H1 (cell line): Measurements from ENCODE around the gene SH3RF3. TPM values are rescaled to one million over a fixed set of nuclear protein-coding genes. Genes with fewer than 3 reads are reported as not detected.

Experiments
- CTCF ChIA-PET: fragments of 300-600 bp; sonication (Branson Sonifier 250); formaldehyde crosslinking; loops from one replicate; lab custom pipeline; 2021; ENCODE audit not compliant: partially characterized antibody; lab: Charles Lee
- POLR2A ChIA-PET: fragments of 300-600 bp; sonication (Branson Sonifier 250); formaldehyde crosslinking; loops from one replicate; lab custom pipeline; 2021; ENCODE audit warnings: inconsistent platforms; ENCODE audit not compliant: partially characterized antibody; lab: Charles Lee
- DNase-seq, 2 experiments: peaks; one replicate each; pipeline versions ENCODE4 v3.0.0 to v3.0.0-alpha.2; 2010 to 2022; ENCODE audit warnings: low spot score in 2 of 2, low read depth in 1 of 2, mixed read lengths in 1 of 2
- FAIRE-seq: peaks from 2 replicates; lab custom pipeline; 2011; peaks lifted over from hg19 to GRCh38; lab: Jason Lieb, UNC
- H2AFZ ChIP-seq: 2 replicates; pipeline ENCODE4 v1.8.1; 2012; ENCODE audit warnings: low read length, inconsistent platforms
- H2AK5ac ChIP-seq: 2 replicates; pipeline ENCODE4 v1.6.1; 2013; ENCODE audit warnings: low read depth, low read length
- H2BK120ac ChIP-seq: replicated peaks from 2 replicates; pipeline ENCODE3; 2013; ENCODE audit warnings: low read depth, low read length, inconsistent platforms
- H2BK12ac ChIP-seq: 2 replicates; pipeline ENCODE4 v1.6.1; 2013; ENCODE audit warnings: low read depth, low read length
- H2BK15ac ChIP-seq: 2 replicates; pipeline ENCODE4 v1.6.1; 2013; ENCODE audit warnings: low read length
- H2BK20ac ChIP-seq: 2 replicates; pipeline ENCODE4 v1.6.1; 2013; ENCODE audit warnings: low read length
- H2BK5ac ChIP-seq: 2 replicates; pipeline ENCODE4 v1.6.1; 2013; ENCODE audit warnings: low read depth, low read length
- H3K14ac ChIP-seq: 2 replicates; pipeline ENCODE4 v1.6.1; 2013; ENCODE audit warnings: inconsistent platforms; ENCODE audit not compliant: insufficient read length
- H3K18ac ChIP-seq: 2 replicates; pipeline ENCODE4 v1.6.1; 2013; ENCODE audit warnings: low read length; ENCODE audit errors: extremely low read depth
- H3K23ac ChIP-seq: 2 replicates; pipeline ENCODE4 v1.6.1; 2013; ENCODE audit warnings: inconsistent platforms; ENCODE audit not compliant: insufficient read length
- H3K23me2 ChIP-seq: 2 replicates; pipeline ENCODE4 v1.6.1; 2013; ENCODE audit warnings: low read depth, low read length
- H3K27ac ChIP-seq: 2 replicates; pipeline ENCODE4 v1.6.1; 2011; ENCODE audit warnings: low read depth, low read length, inconsistent platforms
- H3K27me3 ChIP-seq, 4 experiments: replicated peaks in 1 of 4; 1 replicate in 1 of 4; 2 replicates in 3 of 4; pipeline versions ENCODE4 v1.6.1 to v1.8.1; 2011 to 2013; ENCODE audit warnings: low read length in 3 of 4, mild to moderate bottlenecking in 3 of 4, inconsistent platforms in 2 of 4, mixed read lengths in 2 of 4, moderate library complexity in 1 of 4; ENCODE audit not compliant: control insufficient read depth in 3 of 4, insufficient read depth in 3 of 4; ENCODE audit errors: extremely low read depth in 1 of 4
- H3K36me3 ChIP-seq, 4 experiments: 2 replicates each; pipeline versions ENCODE4 v1.6.1 to v1.8.1; 2011 to 2013; ENCODE audit warnings: mild to moderate bottlenecking in 4 of 4, low read length in 3 of 4, moderate library complexity in 2 of 4, control low read depth in 1 of 4, inconsistent platforms in 1 of 4; ENCODE audit not compliant: insufficient read depth in 4 of 4, control insufficient read depth in 2 of 4
- H3K4ac ChIP-seq: replicated peaks from 2 replicates; pipeline ENCODE3; 2013; ENCODE audit warnings: low read length, low read depth, mixed read lengths, inconsistent platforms; ENCODE audit not compliant: insufficient read length
- H3K4me1 ChIP-seq, 4 experiments: replicated peaks in 1 of 4; 1 replicate in 1 of 4; 2 replicates in 3 of 4; pipeline versions ENCODE4 v1.6.1 to v1.8.1; 2011 to 2013; ENCODE audit warnings: low read length in 3 of 4, inconsistent platforms in 2 of 4, mixed read lengths in 1 of 4; ENCODE audit not compliant: insufficient read depth in 4 of 4, control insufficient read depth in 3 of 4
- H3K4me2 ChIP-seq, 2 experiments: 2 replicates each; pipeline versions ENCODE4 v1.6.1 to v1.8.1; 2011 to 2013; ENCODE audit warnings: low read depth in 2 of 2, low read length in 2 of 2, control low read depth in 1 of 2, inconsistent platforms in 1 of 2, mild to moderate bottlenecking in 1 of 2; ENCODE audit not compliant: insufficient read depth in 1 of 2
- H3K4me3 ChIP-seq, 4 experiments: fragments of 200-600, 300-600 bp in 1 of 4; sonication (generic), shearing (Covaris generic), sonication (Bioruptor Twin) in 1 of 4; 2 replicates each; pipeline versions ENCODE4 v1.5.1 to v1.8.1; 2011 to 2016; ENCODE audit warnings: low read length in 4 of 4, low read depth in 3 of 4, control low read depth in 2 of 4, inconsistent platforms in 2 of 4, mild to moderate bottlenecking in 2 of 4, mixed read lengths in 1 of 4, moderate library complexity in 1 of 4; ENCODE audit not compliant: insufficient read depth in 2 of 4; ENCODE audit errors: extremely low read depth in 1 of 4
- H3K56ac ChIP-seq: replicated peaks from 2 replicates; pipeline ENCODE3; 2013; ENCODE audit warnings: low read depth, mild to moderate bottlenecking, mixed read lengths, low read length, inconsistent platforms; ENCODE audit not compliant: insufficient read length
- H3K79me1 ChIP-seq: 2 replicates; pipeline ENCODE4 v1.6.1; 2013; ENCODE audit warnings: low read depth, low read length, control low read depth
- H3K79me2 ChIP-seq, 2 experiments: 2 replicates each; pipeline versions ENCODE4 v1.6.1 to v1.8.1; 2012 to 2013; ENCODE audit warnings: low read length in 2 of 2, mild to moderate bottlenecking in 2 of 2, inconsistent platforms in 1 of 2; ENCODE audit not compliant: insufficient read depth in 2 of 2, control insufficient read depth in 1 of 2
- H3K9ac ChIP-seq, 4 experiments: replicated peaks in 1 of 4; 1 replicate in 1 of 4; 2 replicates in 3 of 4; pipeline versions ENCODE4 v1.6.1 to v1.8.1; 2011 to 2013; ENCODE audit warnings: low read depth in 3 of 4, low read length in 3 of 4, control low read depth in 2 of 4, mild to moderate bottlenecking in 2 of 4, moderate library complexity in 2 of 4, inconsistent platforms in 1 of 4; ENCODE audit errors: extremely low read depth in 1 of 4
- H3K9me3 ChIP-seq, 2 experiments: 2 replicates each; pipeline versions ENCODE4 v1.6.1 to v1.8.1; 2012 to 2013; ENCODE audit warnings: mild to moderate bottlenecking in 2 of 2, moderate library complexity in 2 of 2, control low read depth in 1 of 2, inconsistent platforms in 1 of 2, low read depth in 1 of 2, low read length in 1 of 2, mixed read lengths in 1 of 2; ENCODE audit not compliant: insufficient read depth in 2 of 2
- H4K20me1 ChIP-seq, 2 experiments: replicated peaks in 1 of 2; 2 replicates each; pipeline versions ENCODE3 to v1.8.1; 2011 to 2013; ENCODE audit warnings: inconsistent platforms in 2 of 2, low read length in 2 of 2, mild to moderate bottlenecking in 1 of 2; ENCODE audit not compliant: insufficient read depth in 2 of 2, control insufficient read depth in 1 of 2
- H4K5ac ChIP-seq: 2 replicates; pipeline ENCODE4 v1.6.1; 2013; ENCODE audit warnings: low read length, low read depth, mixed read lengths, inconsistent platforms; ENCODE audit not compliant: insufficient read length
- H4K8ac ChIP-seq: 2 replicates; pipeline ENCODE4 v1.8.0; 2013; ENCODE audit warnings: mild to moderate bottlenecking, moderate library complexity, low read length, inconsistent platforms; ENCODE audit not compliant: insufficient read depth; ENCODE audit errors: extremely low read depth
- H4K91ac ChIP-seq: replicated peaks from 2 replicates; pipeline ENCODE3; 2013; ENCODE audit warnings: low read length, mixed read lengths, inconsistent platforms; ENCODE audit not compliant: insufficient read length
- CBX5 ChIP-seq: fragments of 300-800, 300-1000 bp; sonication (generic); IDR thresholded peaks from 2 replicates; pipeline ENCODE4 v1.7.1; 2016; ENCODE audit warnings: antibody characterized with exemption, low read length, low read depth
- CHD2 ChIP-seq: IDR thresholded peaks from 2 replicates; pipeline ENCODE4 v1.6.1; 2012; ENCODE audit warnings: low read length, improper control_type of control experiment
- FOSL1 ChIP-seq: IDR thresholded peaks from 2 replicates; pipeline ENCODE4 v1.6.1; 2011; ENCODE audit warnings: mild to moderate bottlenecking, low read depth, low read length, moderate library complexity; ENCODE audit not compliant: insufficient read depth
- HDAC6 ChIP-seq: IDR thresholded peaks from one replicate; pipeline ENCODE4 v1.7.1; 2012; ENCODE audit warnings: low read depth, mild to moderate bottlenecking, inconsistent platforms, low read length, moderate library complexity
- KDM1A ChIP-seq: fragments of 200-600, 300-600 bp; sonication (generic); IDR thresholded peaks from 2 replicates; pipeline ENCODE4 v1.7.1; 2016; ENCODE audit warnings: mild to moderate bottlenecking, low read length, borderline replicate concordance
- KDM5A ChIP-seq: fragments of 200-600 bp; IDR thresholded peaks from 2 replicates; pipeline ENCODE4 v1.7.1; 2012; ENCODE audit warnings: mild to moderate bottlenecking, low read length, inconsistent platforms, mixed read lengths
- NANOG ChIP-seq: IDR thresholded peaks from 2 replicates; pipeline ENCODE4 v1.6.1; 2011; ENCODE audit warnings: low read length, low read depth, mild to moderate bottlenecking, inconsistent platforms; ENCODE audit not compliant: insufficient read depth, poor library complexity, severe bottlenecking
- TCF12 ChIP-seq: IDR thresholded peaks from 2 replicates; pipeline ENCODE4 v1.6.1; 2011; ENCODE audit warnings: low read depth, mild to moderate bottlenecking, low read length
- TEAD4 ChIP-seq: IDR thresholded peaks from 2 replicates; pipeline ENCODE4 v1.6.1; 2012; ENCODE audit warnings: low read depth, low read length, inconsistent platforms, mixed read lengths
- WGBS, 2 experiments: shearing (Covaris generic) in 1 of 2; methylation state at CpG; one replicate each; pipeline versions ENCODE4 v1.1.6 to v1.1.7; 2013 to 2015; ENCODE audit warnings: low lambda C conversion rate in 2 of 2, mixed read lengths in 2 of 2, inconsistent platforms in 1 of 2, low coverage in 1 of 2, missing lambda C conversion rate in 1 of 2; ENCODE audit not compliant: insufficient replicate concordance in 2 of 2, insufficient coverage in 1 of 2, insufficient read length in 1 of 2; ENCODE audit errors: extremely low coverage in 1 of 2, missing lambda C conversion rate in 1 of 2; 5-methylcytosine and 5-hydroxymethylcytosine counted together
- polyA plus RNA-seq, 7 experiments: library from polyadenylated mRNA; depleted of rRNA in 3 of 7; stranded (reverse) in 5 of 7; unstranded in 2 of 7; fragments of >200 nt in 5 of 7; fragments of 200-250 nt in 2 of 7; gene quantifications; 1 replicate in 5 of 7; 2 replicates in 1 of 7; 4 replicates in 1 of 7; pipeline versions ENCODE4 v1.2.1 to v1.2.3, GENCODE V29; 2011 to 2013; ENCODE audit warnings: missing spikeins in 2 of 7, mixed read lengths in 2 of 7
- total RNA-seq: library from RNA; stranded (reverse); fragmentation: NEBNext Ultra II Directional; extraction: Animal tissue kit (Norgen Biotek cat#: 25700); gene quantifications from 2 replicates; pipeline ENCODE4 v1.2.1, GENCODE V29; 2021
- TF ChIP-seq, protein P1 (sequence below): IDR thresholded peaks from 2 replicates; pipeline ENCODE4 v1.6.1; 2012; ENCODE audit warnings: low read length, inconsistent platforms
- TF ChIP-seq, protein P2 (sequence below): IDR thresholded peaks from 2 replicates; pipeline ENCODE4 v1.6.1; 2011; ENCODE audit warnings: low read depth, mild to moderate bottlenecking, low read length; ENCODE audit not compliant: insufficient read depth
- TF ChIP-seq, protein P3 (sequence below): IDR thresholded peaks from 2 replicates; pipeline ENCODE4 v1.6.1; 2012; ENCODE audit warnings: inconsistent platforms

SH3RF3 gene
- total and polyA plus RNA-seq, 2 of the 8 experiments (the other 6 are each of a cell fraction or from before 2014, with no cell fraction given): 0.11 to 0.65 TPM

DNA sequence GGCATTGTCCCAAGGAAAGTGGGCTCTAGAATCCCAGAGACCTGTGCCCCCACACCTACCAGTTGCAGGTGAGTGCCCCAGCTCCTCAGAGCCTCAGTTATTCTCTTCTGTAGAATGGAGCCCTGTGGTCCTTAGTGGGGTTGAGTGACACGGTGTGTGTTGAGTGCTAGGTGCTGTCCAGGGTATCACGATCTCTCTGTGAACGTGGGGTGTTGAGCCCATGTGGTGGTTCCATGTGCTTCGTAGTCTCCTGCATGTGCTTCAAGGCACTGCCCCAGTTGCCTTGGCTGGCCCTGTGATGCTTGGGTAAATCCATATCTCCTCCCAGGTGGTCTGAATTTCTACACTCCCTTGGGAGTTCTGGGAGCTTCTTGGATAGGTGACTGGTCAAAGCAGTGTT, 54.9 kb downstream of the SH3RF3 start:
- Histone ChIP-seq H2BK20ac (no peak overlapping the region), H3K27me3 (no peaks in the 10 kb centered on the region; a peak in 1 of 7 replicates), H3K23me2 (no peaks in the 10 kb centered on the region), H4K5ac (no peak overlapping the region), H3K9ac (no peak overlapping the region), H4K91ac (no peak overlapping the region), H3K79me1 (no peaks in the 10 kb centered on the region), H2BK120ac (no peak overlapping the region), H3K18ac (no peak overlapping the region), H3K36me3 (no peaks in the 10 kb centered on the region), H4K8ac (no peak overlapping the region), H3K4me1 (no peaks in the 10 kb centered on the region; a peak in 2 of 7 replicates), H3K23ac (no peak overlapping the region), H2BK5ac (no peak overlapping the region), H2BK12ac (no peak overlapping the region), H3K4me3 (no peak overlapping the region), H3K4me2 (no peak overlapping the region), H2BK15ac (no peak overlapping the region), H3K79me2 (no peaks in the 10 kb centered on the region), H2AK5ac (no peak overlapping the region), H3K9me3 (peaks cover 0 to 5% of the 10 kb centered on the region in 2 experiments; a peak in 2 of 4 replicates), H2AFZ (no peak overlapping the region), H3K14ac (no peak overlapping the region), H4K20me1 (no peaks in the 10 kb centered on the region), H3K56ac (no peak overlapping the region), H3K4ac (no peak overlapping the region), H3K27ac (no peak overlapping the region)
- 93% methylated on average over 4 of the region's 4 CpGs; no CpG with 5 or more reads in 1 of the 2 experiments for WGBS, 2 experiments
- DNase-seq (no peak), FAIRE-seq (no peak)
- POLR2A ChIA-PET: no interaction called here
- CTCF ChIA-PET: interaction anchor here (0.6 to 1.3 kb wide), 3 partner anchors 11 to 53 kb away, joined by 3 to 4 read pairs (median 4); no protein-coding TSS in a partner anchor
- TF ChIP-seq, protein P1, sequence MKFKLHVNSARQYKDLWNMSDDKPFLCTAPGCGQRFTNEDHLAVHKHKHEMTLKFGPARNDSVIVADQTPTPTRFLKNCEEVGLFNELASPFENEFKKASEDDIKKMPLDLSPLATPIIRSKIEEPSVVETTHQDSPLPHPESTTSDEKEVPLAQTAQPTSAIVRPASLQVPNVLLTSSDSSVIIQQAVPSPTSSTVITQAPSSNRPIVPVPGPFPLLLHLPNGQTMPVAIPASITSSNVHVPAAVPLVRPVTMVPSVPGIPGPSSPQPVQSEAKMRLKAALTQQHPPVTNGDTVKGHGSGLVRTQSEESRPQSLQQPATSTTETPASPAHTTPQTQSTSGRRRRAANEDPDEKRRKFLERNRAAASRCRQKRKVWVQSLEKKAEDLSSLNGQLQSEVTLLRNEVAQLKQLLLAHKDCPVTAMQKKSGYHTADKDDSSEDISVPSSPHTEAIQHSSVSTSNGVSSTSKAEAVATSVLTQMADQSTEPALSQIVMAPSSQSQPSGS: no peak
- TF ChIP-seq HDAC6 (no peak), CHD2 (no peak), TEAD4 (no peak), FOSL1 (no peak), KDM5A (no peak), NANOG (no peak), CBX5 (no peak), KDM1A (no peak), TCF12 (no peak)
- TF ChIP-seq, protein P2, sequence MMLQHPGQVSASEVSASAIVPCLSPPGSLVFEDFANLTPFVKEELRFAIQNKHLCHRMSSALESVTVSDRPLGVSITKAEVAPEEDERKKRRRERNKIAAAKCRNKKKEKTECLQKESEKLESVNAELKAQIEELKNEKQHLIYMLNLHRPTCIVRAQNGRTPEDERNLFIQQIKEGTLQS: no peak
- TF ChIP-seq, protein P3, sequence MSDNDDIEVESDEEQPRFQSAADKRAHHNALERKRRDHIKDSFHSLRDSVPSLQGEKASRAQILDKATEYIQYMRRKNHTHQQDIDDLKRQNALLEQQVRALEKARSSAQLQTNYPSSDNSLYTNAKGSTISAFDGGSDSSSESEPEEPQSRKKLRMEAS: no peak
